HUES48 (cell line): Measurements from ENCODE around the gene TNFRSF13B.

Source experiments
- H3K27ac ChIP-seq: one replicate; pipeline ENCODE4 v1.7.0; 2013; ENCODE audit warnings: low read depth, low read length, inconsistent platforms
- H3K27me3 ChIP-seq: 2 replicates; pipeline ENCODE4 v1.6.1; 2013; ENCODE audit warnings: mild to moderate bottlenecking, low read length; ENCODE audit not compliant: control insufficient read depth, insufficient read depth
- H3K36me3 ChIP-seq: 2 replicates; pipeline ENCODE4 v1.6.1; 2013; ENCODE audit warnings: low read length; ENCODE audit not compliant: control insufficient read depth, insufficient read depth
- H3K4me1 ChIP-seq: 2 replicates; pipeline ENCODE4 v1.6.1; 2013; ENCODE audit warnings: mild to moderate bottlenecking, low read length; ENCODE audit not compliant: control insufficient read depth, insufficient read depth
- H3K4me3 ChIP-seq: 2 replicates; pipeline ENCODE4 v1.5.1; 2013; ENCODE audit warnings: mild to moderate bottlenecking, low read depth, low read length
- H3K9ac ChIP-seq: 2 replicates; pipeline ENCODE4 v1.6.1; 2013; ENCODE audit warnings: mild to moderate bottlenecking, low read depth, low read length, moderate library complexity
- H3K9me3 ChIP-seq: 2 replicates; pipeline ENCODE4 v1.6.1; 2013; ENCODE audit warnings: low read length; ENCODE audit not compliant: control insufficient read depth, insufficient read depth

TNFRSF13B gene

GRCh38 chr17:16940116-16940881 lies 31.6 kb downstream of the TNFRSF13B start:
- no peak overlapping the region for H3K27ac ChIP-seq
- no peaks in the 10 kb centered on the region for H3K27me3 ChIP-seq
- H3K9me3 ChIP-seq: no peaks in the 10 kb centered on the region
- H3K4me3 ChIP-seq: no peak overlapping the region
- no peaks in the 10 kb centered on the region for H3K36me3 ChIP-seq
- H3K9ac ChIP-seq: no peak overlapping the region
- peaks cover 14% of the 10 kb centered on the region for H3K4me1 ChIP-seq

- Histone ChIP-seq H3K4me1 (peaks cover 14% of the 10 kb centered on the region), H3K27me3 (no peaks in the 10 kb centered on the region), H3K4me3 (no peak overlapping the region), H3K9ac (no peak overlapping the region), H3K27ac (no peak overlapping the region), H3K9me3 (no peaks in the 10 kb centered on the region), H3K36me3 (no peaks in the 10 kb centered on the region)
Observed at GRCh38 chr17:16939606-16940115, 32.3 kb downstream of the TNFRSF13B start.

GRCh38 chr17:16939208-16939576 lies 32.7 kb downstream of the TNFRSF13B start:
- H3K27me3 ChIP-seq: no peaks in the 10 kb centered on the region

GRCh38 chr17:16938496-16939207 lies 33.3 kb downstream of the TNFRSF13B start:
- Histone ChIP-seq H3K4me1 (peaks cover 14% of the 10 kb centered on the region), H3K27me3 (no peaks in the 10 kb centered on the region), H3K27ac (no peak overlapping the region), H3K36me3 (no peaks in the 10 kb centered on the region), H3K4me3 (no peak overlapping the region), H3K9me3 (no peaks in the 10 kb centered on the region), H3K9ac (no peak overlapping the region)

More at GRCh38 chr17:16939208-16939576, 32.7 kb downstream of the TNFRSF13B start:
- Histone ChIP-seq H3K27ac (no peak overlapping the region), H3K36me3 (no peaks in the 10 kb centered on the region), H3K9me3 (no peaks in the 10 kb centered on the region), H3K9ac (no peak overlapping the region), H3K4me3 (no peak overlapping the region), H3K4me1 (peaks cover 14% of the 10 kb centered on the region)

- Histone ChIP-seq H3K27me3 (no peaks in the 10 kb centered on the region), H3K36me3 (no peaks in the 10 kb centered on the region), H3K9me3 (no peaks in the 10 kb centered on the region), H3K27ac (no peak overlapping the region), H3K4me3 (no peak overlapping the region), H3K4me1 (peaks cover 14% of the 10 kb centered on the region), H3K9ac (no peak overlapping the region)
Observed at GRCh38 chr17:16938031-16938430, 33.9 kb downstream of the TNFRSF13B start.

- no peaks in the 10 kb centered on the region for H3K27me3 ChIP-seq
- H3K9ac ChIP-seq: no peak overlapping the region
- no peak overlapping the region for H3K27ac ChIP-seq
- no peak overlapping the region for H3K4me3 ChIP-seq
- H3K4me1 ChIP-seq: peaks cover 14% of the 10 kb centered on the region
- H3K9me3 ChIP-seq: no peaks in the 10 kb centered on the region
- no peaks in the 10 kb centered on the region for H3K36me3 ChIP-seq
Observed at GRCh38 chr17:16937431-16937830, 34.5 kb downstream of the TNFRSF13B start.

GRCh38 chr17:16936536-16937310 lies 35.2 kb downstream of the TNFRSF13B start:
- H3K4me1 ChIP-seq: peaks cover 14% of the 10 kb centered on the region
- no peak overlapping the region for H3K27ac ChIP-seq
- no peaks in the 10 kb centered on the region for H3K27me3 ChIP-seq
- H3K9ac ChIP-seq: no peak overlapping the region
- no peaks in the 10 kb centered on the region for H3K36me3 ChIP-seq
- H3K9me3 ChIP-seq: no peaks in the 10 kb centered on the region
- H3K4me3 ChIP-seq: no peak overlapping the region

- no peaks in the 10 kb centered on the region for H3K27me3 ChIP-seq
- H3K4me1 ChIP-seq: peaks cover 13% of the 10 kb centered on the region
- no peak overlapping the region for H3K4me3 ChIP-seq
- H3K36me3 ChIP-seq: no peaks in the 10 kb centered on the region
- no peak overlapping the region for H3K9ac ChIP-seq
- no peaks in the 10 kb centered on the region for H3K9me3 ChIP-seq
- no peak overlapping the region for H3K27ac ChIP-seq
Observed at GRCh38 chr17:16935786-16936185, 36.1 kb downstream of the TNFRSF13B start.

- H3K9ac ChIP-seq: no peak overlapping the region
- no peak overlapping the region for H3K27ac ChIP-seq
- no peaks in the 10 kb centered on the region for H3K36me3 ChIP-seq
- H3K27me3 ChIP-seq: no peaks in the 10 kb centered on the region
- H3K4me1 ChIP-seq: peaks cover 8% of the 10 kb centered on the region
- no peak overlapping the region for H3K4me3 ChIP-seq
- no peaks in the 10 kb centered on the region for H3K9me3 ChIP-seq
Observed at GRCh38 chr17:16935241-16935663, 36.7 kb downstream of the TNFRSF13B start.

GRCh38 chr17:16934836-16935235 lies 37.1 kb downstream of the TNFRSF13B start:
- Histone ChIP-seq H3K9ac (no peak overlapping the region), H3K27me3 (no peaks in the 10 kb centered on the region), H3K9me3 (no peaks in the 10 kb centered on the region), H3K36me3 (no peaks in the 10 kb centered on the region), H3K4me3 (no peak overlapping the region), H3K27ac (no peak overlapping the region), H3K4me1 (peaks cover 4% of the 10 kb centered on the region)
